HG03571 (cell line): ENCODE data around the gene UBE2I.
"Not testable (repeated sequence)": the region's sequence is repeated elsewhere in the genome, so short reads cannot be mapped to it uniquely, and the experiment has no call there.

Source experiments
- ATAC-seq: cut with Tn5 transposase; IDR thresholded peaks from one replicate; pipeline ENCODE4 v1.9.1; 2021; ENCODE audit not compliant: unreplicated experiment

The UBE2I gene

DNA sequence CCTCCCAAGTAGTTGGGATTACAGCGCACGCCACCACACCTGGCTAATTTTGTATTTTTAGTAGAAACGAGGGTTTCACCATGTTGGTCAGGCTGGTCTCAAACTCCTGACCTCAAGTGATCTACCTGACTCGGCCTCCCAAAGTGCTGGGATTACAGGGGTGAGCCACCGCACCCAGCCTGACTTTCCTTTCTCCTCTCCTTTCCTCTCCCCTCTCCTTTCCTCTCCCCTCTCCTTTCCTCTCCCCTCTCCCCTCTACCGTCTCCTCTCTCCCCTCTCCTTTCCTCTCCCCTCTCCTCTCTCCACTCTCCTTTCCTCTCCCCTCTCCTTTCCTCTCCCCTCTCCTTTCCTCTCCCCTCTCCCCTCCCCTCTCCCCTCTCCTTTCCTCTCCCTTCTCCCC is 17.2 kb upstream of the UBE2I start:
- not testable (repeated sequence) for ATAC-seq

DNA sequence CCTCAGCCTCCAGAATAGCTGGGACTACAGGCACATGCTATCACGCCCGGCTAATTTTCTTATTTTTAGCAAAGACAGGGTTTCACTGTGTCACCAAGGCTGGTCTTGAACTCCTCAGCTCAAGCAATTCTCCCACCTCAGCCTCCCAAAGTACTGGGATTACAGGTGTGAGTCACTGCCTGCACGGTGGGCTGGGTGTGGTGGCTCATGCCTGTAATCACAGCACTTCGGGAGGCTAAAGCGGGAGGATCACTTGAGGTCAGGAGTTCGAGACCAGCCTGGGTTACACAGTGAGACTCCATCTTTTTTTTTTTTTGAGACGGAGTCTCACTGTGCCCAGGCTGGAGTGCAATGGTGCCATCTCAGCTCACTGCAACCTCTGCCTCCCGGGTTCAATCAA is 16.6 kb upstream of the UBE2I start:
- not testable (repeated sequence) for ATAC-seq

DNA sequence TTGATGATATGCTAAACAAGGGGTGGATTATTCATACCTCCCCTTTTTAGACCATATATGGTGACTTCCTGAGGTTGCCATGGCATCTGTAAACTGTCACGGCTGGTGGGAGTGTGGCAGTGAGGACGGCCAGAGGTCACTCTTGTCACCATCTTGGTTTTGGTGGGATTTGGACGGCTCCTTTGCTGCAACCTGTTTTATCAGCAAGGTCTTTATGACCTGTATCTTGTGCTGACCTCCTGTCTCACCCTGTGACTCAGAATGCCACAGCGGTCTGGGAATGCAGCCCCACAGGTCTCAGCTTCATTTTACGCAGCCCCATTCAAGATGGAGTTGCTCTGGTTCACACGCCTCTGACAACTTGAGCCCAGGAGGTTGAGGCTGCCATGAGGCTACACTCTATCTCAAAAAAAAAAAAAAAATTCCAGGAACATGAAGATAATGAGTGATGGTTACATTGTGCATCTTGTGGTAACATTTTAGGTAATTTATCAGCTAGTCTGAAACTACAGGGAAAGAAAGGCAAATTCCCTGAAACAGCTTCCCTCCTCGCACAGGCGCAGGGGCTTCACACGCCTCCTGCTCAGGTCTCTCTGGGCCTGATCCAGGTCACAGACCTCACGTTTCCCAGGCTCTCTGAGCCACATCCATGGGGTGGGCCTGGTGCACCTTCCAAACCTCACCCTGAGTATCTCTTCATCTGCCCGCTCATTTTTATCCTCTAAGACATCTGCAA is 15.3 kb upstream of the UBE2I start:
- ATAC-seq, result no peak

DNA sequence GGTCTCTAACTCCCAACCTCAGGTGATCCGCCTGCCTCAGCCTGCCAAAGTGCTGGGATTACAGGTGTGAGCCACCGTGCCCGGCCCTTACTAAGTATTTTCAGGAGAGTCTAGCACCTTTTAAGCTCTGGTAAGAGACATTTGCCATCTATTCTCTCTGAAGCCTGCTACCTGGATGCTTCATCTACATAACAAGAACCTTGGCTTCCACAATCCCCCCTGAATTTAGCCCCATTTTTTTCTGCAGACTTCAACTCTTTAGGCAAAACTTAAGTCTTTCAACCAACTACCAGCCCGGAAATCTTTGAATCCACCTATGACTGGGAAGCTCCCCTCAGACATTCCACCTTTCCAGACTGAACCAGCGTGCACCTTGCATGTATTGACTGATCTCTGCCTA is 14.0 kb upstream of the UBE2I start:
- no peak for ATAC-seq

DNA sequence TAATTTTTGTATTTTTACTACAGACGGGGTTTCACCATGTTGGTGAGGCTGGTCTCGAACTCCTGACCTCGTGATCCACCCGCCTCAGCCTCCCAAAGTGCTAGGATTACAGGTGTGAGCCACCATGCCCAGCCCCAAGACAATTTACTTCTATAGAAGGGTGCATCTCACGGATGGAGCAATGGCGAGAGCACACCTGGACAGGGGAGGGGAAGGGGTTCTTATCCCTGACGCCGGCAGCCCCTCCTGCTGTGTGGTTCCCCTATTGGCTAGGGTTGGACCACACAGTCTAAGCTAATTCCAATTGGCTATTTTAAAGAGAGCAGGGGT is 12.8 kb upstream of the UBE2I start:
- not testable (repeated sequence) for ATAC-seq

DNA sequence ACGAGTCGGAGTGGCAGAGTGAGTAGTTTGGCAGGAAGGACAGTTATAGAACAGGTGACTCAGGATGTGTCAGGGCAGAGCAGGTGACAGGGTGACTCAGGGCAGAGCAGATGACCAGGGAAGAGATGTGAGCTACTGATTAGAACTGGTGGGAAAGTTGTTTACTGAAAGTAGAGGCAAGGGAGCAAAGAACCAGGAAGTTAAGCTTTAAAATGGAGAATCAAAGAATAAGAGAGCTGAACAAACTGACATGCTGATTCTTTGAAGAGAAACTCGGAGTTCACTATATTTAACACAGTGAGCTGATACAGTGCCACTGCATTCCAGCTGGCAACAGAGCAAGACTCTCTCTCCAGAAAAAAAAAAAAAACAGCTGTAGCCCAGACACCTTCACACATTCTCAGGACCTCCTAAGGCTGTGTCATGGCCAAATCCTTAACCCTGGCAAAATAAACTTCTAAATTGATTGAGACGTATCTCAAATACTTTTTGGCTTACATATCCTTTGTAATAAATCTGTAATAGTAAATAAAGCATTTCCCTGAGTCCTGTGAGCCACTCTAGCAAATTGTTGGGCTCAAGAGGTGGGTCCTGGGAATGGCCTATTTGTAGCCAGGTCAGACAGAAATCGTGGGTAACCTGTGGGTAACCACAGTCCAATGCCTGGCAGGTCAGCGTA is 12.3 kb upstream of the UBE2I start:
- no peak for ATAC-seq

DNA sequence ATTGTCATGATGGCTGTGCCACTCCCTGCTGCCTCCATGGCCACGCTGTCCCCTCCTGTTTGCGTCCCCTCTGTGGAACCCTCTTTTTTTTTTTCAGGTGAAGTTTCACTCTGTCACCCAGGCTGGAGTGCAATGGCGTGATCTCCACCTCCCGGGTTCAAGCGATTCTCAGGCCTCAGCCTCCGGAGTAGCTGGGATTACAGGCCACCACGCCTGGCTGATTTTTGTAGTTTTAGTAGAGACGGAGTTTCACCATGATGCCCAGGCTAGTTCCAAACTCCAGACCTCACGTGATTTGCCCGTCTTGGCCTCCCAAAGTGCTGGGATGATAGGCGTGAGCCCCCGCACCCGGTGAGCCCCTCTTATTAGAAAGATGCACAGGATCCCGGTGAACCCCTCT is 11.0 kb upstream of the UBE2I start:
- ATAC-seq, result no peak

DNA sequence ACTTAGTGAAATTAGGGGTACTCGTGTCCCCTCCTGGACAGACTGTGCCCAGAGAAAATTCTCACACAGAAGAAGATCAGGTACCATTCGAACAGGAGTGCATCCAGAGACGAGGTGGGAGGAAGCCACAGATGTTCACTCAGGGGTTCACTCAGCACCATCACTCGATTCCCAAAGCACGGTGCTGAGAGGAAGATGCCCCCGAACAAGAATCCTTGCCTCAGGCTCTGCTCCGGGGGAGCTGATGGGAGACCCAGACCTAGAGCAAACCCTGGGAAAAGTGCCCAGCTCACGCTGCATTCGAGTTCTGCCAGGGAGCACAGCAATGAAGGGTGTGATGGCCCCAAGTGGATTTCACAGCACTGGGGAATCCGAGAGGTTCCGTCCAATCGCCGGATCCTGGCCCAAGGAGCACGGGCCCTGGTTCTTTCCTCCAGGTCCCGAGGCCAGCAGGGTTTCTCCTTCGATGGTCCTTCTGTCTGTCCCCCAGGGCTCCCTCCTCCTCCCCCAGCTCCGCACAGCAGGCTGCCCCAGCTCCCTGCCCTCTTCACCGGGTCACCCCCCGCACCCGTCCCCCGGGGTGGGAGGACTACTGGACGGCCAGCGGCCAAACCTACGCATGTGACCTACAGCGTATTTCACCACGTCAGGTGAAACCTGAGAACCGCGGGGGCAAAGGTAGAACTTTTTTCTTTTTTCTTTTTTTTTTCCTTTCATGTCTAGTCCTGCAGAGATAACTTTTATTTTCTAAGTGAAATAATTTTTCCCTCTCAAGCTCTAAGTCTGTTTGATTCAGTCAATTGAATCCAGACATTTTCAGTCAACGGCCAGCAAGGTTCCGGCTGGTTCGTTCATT is 10.2 kb upstream of the UBE2I start:
- no peak for ATAC-seq

DNA sequence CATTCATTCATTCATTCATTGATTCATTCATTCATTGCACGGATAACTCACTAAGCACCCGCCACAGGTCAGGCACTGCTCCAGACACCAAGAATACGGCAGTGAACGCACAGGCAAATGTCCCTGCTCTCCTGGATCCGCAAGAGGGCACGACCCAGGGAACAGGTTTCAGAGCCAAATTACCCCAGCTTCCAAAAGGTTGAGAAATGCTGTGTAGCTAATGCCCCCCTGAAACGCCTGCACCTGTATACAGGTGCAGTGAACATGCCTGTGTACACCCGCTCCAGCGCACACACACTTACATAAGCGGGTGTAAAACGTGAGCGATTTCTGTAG is 9.6 kb upstream of the UBE2I start:
- no peak for ATAC-seq

DNA sequence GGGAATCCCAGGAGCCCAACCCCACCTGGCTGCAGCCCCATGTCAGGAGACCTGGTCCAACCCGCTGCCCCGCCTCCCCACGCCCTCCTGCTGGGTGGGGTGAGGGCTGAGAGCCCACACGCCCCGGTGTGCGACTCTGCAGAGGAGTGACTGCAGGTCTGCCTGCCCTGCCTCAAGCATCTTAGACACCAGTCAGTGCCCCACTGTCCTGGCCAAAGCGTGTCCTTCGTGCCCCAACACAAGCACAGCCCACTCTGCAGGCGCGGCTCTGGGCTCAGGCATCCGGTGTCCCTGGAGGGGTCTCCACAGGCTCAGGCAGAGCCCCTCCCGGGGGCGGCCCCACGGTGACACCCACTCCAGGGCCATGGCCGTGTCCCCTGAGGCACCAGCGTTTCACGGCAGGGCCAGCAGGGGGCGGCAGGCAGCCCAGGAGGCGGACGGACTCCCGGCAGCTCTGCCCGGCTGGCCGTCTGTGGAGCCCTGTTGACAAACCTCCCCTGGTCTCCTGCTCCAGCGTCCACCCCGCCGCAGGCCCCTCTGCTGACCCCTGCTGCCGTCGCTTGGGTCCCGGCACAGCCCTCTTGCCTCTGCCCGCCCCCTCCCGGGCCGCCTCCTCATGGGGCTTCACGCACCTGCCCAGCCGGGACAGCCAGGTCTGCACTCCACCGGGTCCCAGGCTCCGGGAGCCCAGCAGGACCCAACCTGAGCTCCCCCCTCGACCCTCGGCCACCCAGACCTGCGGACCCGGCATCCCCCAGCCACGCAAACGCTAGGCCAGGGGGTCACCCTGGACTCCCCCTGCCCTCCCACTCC is 8.6 kb upstream of the UBE2I start:
- ATAC-seq, result no peak

DNA sequence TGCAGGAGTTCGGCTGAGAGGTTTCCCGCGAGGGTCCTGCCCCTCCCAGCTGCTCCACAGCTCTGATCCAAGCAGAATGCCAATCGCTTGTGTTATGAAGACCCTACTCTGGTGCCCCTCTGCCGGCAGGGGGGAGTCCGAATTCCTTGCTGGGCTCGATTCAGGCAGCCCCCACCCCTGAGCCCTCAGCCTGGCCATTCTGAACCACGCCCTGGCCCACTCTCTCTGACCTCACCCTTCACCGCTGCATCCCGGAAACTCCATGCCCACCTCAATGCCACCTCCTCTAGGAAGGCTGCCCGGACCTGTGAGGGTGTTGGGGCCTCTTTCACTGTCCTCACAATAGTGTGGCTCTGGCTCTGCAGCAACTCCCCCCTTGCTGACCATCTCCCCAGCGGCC is 7.9 kb upstream of the UBE2I start:
- no peak for ATAC-seq

DNA sequence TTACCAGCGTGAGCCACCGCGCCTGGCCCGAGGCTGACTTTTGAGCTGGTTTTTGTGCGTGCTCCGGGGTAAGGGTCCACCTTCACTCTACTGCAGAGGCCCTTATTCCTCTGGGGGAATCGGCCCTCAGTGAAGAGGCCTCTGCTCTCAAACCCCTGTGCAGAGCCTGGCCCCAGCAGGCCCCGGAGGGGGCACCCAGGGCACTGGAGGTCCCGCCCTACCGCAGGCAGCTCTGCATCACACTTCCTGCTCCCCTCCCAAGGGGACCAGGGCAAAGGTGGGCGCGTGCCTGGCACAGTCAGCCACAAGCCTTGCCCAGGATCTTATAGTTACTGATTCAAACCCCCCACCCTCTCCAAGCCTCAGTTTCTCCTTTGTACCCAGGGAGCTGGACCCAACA is 3.6 kb upstream of the UBE2I start:
- no peak for ATAC-seq

DNA sequence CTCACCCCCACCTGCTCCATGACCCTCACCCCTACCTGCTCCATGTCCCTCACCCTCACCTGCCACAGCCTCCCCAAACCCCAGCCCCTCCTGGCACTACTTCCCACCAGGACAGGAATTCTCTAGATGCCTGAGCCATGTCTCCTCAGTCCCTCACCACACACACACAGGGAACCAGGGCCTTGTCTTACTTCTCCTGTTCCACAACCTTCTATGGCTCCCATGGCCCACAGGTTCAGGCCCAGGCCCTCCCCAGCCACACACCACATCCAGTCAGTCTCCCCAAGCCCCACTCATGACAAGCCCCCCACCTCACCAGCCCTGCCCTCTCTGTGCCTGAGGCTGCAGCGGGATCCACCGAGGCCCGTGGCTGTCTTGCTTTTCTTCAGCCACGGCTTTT is 3.1 kb upstream of the UBE2I start:
- no peak for ATAC-seq

DNA sequence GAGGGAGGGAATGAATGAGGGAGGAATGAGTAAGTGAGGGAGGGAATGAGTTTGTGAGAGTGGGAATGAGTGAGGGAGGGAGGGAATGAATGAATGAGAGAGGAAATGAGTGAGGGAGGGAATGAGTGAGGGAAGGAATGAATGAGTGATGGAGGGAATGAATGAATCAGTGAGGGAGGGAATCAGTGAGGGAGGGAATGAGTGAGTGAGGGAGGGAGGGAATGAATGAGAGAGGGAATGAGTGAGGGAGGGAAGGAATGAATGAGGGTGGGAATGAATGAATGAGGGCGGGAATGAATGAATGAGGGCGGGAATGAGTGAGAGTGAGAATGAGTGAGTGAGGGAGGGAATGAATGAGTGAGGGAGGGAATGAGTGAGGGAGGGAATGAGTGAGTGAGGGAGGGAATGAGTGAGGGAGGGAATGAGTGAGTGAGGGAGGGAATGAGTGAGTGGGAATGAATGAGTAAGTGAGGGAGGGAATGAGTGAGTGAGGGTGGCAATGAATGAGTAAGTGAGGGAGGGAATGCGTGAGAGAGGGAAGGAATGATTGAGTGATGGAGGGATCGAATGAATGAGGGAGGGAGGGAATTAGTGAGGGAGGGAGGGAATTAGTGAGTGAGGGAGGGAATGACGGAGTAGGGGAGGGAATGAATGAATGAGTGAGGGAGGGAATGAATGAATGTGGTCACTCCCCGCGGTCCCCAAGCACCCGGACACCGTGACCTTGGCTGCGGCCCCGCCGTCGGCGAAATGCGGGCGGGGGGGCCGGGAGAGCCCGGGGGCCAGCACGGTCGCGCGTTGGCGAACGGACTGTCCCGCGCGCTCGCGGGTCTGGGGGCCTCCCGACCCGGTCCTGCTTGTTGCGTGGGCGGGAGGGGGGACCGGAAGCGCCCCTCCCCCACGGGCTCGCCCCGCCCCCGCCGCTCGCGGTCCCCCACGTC is 1.1 kb upstream of the UBE2I start:
- no peak for ATAC-seq

DNA sequence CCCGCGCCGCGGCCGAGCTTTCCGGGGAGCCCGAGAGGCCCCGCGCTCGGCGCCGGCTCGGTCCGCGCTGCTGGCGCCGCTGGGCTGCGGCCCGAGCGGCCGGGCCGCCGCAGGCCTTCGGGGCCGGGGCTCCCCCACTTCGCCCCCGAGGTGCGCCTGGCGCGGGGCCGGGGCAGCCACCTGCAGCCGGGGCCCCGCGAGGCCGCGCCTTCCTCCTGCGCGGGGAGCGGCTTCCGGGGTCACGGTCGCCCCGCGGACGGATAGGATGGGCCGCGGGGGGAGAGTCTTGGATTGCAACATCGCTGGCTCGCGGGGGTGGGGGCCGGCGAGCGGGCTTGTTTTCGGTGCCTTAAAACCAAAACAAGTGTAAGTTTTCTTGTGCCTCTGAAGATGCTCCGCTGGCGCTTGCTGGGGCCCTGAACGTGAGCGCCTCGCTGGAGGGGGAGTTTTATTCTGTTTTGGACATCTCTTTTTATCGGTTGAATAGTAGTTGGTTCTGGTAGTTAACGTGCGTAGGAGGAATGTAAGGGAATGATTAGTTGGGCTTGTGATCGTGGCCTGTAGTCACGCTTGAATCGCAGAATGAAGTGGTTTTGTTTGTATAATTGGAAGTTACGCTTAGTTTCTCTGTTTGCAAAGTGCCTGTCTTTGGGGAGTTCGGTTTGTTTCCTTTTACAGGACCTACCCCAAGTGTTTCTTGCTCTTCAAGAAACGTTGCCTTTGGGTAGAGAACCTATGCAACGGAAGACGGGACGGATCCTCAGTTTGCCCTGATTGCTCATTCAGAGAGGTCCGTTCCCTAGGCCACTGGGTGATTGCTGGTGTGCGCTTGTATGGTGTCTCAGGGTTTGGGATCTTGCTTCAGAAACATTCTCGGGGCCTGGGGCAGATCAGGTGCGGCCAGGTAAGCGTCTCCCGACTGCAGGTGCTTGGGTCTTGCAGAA is 724 bp downstream of the UBE2I start:
- peak; percentile 19 for ATAC-seq

DNA sequence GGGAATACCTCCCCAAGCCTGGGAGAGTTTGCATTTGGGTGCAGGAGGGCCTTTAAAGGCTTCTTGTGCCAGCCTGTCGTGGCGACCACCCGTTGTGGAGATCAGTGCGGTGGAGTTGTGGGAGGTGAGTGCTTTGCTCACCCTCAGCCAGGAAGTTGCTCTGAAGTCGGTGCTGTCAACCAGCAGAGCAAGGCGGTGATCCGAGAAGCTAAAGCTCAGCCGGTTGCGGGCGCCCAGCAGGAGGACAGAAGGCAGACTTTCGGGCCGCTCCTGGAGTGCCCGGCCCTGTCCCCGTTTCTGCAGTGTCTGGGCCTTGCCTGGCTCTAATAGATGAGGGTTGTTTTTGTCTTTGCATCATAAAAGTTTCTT is 1.4 kb downstream of the UBE2I start:
- ATAC-seq, result no peak

DNA sequence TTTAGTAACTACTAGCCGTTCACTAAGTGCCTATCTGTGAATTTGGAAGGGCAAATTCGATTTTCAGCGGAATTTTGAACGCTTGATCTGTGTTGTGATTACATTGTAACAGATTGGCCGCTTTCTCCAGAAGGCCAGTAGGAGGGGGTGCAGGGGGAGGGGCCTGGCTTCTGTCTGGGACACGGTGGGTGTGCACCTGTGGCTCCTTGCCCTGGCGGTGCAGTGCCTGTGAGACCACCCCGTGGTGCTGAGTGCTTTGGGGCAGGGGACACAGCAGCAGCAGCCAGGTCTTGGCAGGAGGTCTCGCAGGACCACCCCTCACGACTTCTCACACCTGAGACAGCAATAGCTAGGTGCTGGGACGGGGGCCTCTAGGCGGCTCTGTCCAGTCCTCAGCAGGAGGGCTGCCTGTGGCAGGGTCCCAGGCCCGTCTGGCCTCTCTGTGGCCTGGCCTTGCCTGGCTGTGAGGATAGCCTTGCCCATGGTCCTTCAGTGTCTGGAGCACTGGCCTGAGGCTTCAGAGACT is 1.8 kb downstream of the UBE2I start:
- ATAC-seq, result no peak

DNA sequence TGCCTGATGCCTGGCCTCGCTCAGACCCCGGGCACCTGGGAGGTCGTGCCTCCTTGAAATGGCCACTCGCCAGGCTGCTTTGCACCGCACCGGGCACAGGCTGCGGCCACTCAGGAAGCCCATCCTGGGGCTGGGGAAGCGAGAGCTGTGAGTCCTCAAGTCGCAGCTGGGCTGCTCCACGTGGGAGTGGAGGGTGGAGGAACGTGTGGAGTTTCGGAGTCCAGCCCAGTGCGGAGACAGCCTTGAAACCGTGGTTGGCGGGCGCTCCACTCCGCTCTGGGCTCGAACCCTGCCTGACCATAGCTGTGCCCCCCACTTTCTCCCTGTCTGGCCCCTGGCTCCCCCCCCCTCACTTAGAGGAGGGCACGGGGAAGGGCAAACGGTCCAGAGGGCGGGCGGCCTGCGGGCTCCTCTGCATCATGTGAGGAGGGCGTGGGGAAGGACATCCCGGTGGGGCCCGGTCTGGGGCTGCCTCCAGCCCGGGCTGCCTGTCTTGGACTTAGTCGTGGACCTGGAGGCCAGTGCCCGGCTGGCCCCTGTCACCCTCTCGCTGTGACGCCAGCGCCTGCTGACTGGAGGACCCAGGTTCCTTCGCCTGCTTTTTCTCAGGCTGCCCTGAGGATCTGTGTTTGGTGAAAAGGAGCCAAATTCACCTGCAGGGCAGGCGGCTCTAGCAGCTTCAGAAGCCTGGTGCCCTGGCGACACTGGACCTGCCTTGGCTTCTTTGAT is 2.5 kb downstream of the UBE2I start:
- ATAC-seq, result no peak
